Testis (tissue), 2 donors: ENCODE results near the gene OOSP2.

Source experiments
- POLR2A ChIP-seq: fragments of 450-650 bp; IDR thresholded peaks from one replicate; pipeline ENCODE4 v1.6.1; 2017; ENCODE audit warnings: antibody characterized with exemption, mild to moderate bottlenecking, moderate library complexity
- TF ChIP-seq, protein P1 (sequence below), 3 experiments: fragments of 450-650 bp in 2 of 3; fragments of 200-600 bp in 1 of 3; sonication (generic) in 1 of 3; IDR thresholded peaks; one replicate each; pipeline ENCODE4 v1.5.1; 2016 to 2019; ENCODE audit warnings: antibody characterized with exemption in 3 of 3, mild to moderate bottlenecking in 2 of 3, moderate library complexity in 1 of 3

DNA sequence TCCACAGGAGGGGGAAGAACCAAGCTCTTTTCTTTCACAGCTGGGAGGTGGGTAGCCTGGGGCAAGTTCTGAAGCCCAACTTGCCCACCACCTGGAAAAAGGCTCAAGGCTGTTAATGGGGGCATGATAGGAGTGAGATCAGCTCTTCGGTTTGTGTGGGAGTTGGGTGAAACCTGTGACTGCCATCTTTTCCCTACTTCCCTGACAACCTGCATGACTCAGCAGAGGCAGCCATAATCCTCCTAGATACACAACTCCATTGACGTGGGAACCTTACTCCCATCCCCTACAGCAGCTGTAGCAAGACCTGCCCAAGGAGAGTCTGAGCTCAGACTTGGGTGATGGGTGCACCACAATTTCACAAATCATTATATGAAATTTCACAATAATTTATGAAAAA is 36.5 kb upstream of the OOSP2 start:
- TF ChIP-seq, protein P1, sequence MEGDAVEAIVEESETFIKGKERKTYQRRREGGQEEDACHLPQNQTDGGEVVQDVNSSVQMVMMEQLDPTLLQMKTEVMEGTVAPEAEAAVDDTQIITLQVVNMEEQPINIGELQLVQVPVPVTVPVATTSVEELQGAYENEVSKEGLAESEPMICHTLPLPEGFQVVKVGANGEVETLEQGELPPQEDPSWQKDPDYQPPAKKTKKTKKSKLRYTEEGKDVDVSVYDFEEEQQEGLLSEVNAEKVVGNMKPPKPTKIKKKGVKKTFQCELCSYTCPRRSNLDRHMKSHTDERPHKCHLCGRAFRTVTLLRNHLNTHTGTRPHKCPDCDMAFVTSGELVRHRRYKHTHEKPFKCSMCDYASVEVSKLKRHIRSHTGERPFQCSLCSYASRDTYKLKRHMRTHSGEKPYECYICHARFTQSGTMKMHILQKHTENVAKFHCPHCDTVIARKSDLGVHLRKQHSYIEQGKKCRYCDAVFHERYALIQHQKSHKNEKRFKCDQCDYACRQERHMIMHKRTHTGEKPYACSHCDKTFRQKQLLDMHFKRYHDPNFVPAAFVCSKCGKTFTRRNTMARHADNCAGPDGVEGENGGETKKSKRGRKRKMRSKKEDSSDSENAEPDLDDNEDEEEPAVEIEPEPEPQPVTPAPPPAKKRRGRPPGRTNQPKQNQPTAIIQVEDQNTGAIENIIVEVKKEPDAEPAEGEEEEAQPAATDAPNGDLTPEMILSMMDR (IDR thresholded peaks at IDR 0.05), result no peak
- no peak for TF ChIP-seq POLR2A
